ENCODE results near the gene UTP18. TPM values are rescaled to one million over a fixed set of nuclear protein-coding genes. Genes with fewer than 3 reads are reported as not detected.

The UTP18 gene
- total and polyA plus RNA-seq, 2 of the 13 experiments (the other 11 are each of a cell fraction or from before 2014, with no cell fraction given): 35.2 to 104 TPM

- TF ChIP-seq ZBTB4 (CRISPR knock-in tag; IDR thresholded peaks at IDR 0.05; ENCODE audit: borderline replicate concordance) (peak; percentile 89), PAX8 (CRISPR knock-in tag; IDR thresholded peaks at IDR 0.05; ENCODE audit: borderline replicate concordance) (peak; percentile 98), DBP (CRISPR knock-in tag; IDR thresholded peaks at IDR 0.05; ENCODE audit: not compliant biosample characterization) (peak; percentile 47), RFX3 (CRISPR knock-in tag; IDR thresholded peaks at IDR 0.05) (no peak), HINFP (CRISPR knock-in tag; IDR thresholded peaks at IDR 0.05; ENCODE audit: low read depth) (peak; percentile 79; the same call in 1 of the 2 replicates), FOSL2 (CRISPR knock-in tag; IDR thresholded peaks at IDR 0.05) (peak; percentile 3; the same call in 1 of the 2 replicates), THYN1 (CRISPR knock-in tag; IDR thresholded peaks at IDR 0.05; ENCODE audit: borderline replicate concordance, low read depth) (no peak), KDM1A (CRISPR knock-in tag; IDR thresholded peaks at IDR 0.05) (no peak), NR1H2 (CRISPR knock-in tag; IDR thresholded peaks at IDR 0.05; ENCODE audit: borderline replicate concordance, low read depth) (no peak), TFAP4 (IDR thresholded peaks at IDR 0.05; ENCODE audit: borderline replicate concordance, low read depth) (no peak; the same call in 1 of the 2 replicates), GMEB1 (CRISPR knock-in tag; IDR thresholded peaks at IDR 0.05; ENCODE audit: borderline replicate concordance) (peak; percentile 94), FOXP1 (IDR thresholded peaks at IDR 0.05) (no peak), FOXP1 (CRISPR knock-in tag; IDR thresholded peaks at IDR 0.05) (0 out of 2 replicates have a peak, but pooled peaks have one; percentile 5), SP1 (IDR thresholded peaks at IDR 0.05) (no peak), SP1 (CRISPR knock-in tag; IDR thresholded peaks at IDR 0.05) (peak; percentile 54), SMAD9 (CRISPR knock-in tag; IDR thresholded peaks at IDR 0.05) (peak; percentile 98; the same call in 1 of the 2 replicates), ZNF709 (CRISPR knock-in tag; IDR thresholded peaks at IDR 0.05) (peak; percentile 96), ZNF782 (CRISPR knock-in tag; IDR thresholded peaks at IDR 0.05; ENCODE audit: borderline replicate concordance) (peak; percentile 82)
- TF ChIP-seq, protein P1, sequence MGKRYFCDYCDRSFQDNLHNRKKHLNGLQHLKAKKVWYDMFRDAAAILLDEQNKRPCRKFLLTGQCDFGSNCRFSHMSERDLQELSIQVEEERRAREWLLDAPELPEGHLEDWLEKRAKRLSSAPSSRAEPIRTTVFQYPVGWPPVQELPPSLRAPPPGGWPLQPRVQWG (CRISPR knock-in tag; IDR thresholded peaks at IDR 0.05; ENCODE audit: borderline replicate concordance, low read depth): no peak
- TF ChIP-seq, protein P2, sequence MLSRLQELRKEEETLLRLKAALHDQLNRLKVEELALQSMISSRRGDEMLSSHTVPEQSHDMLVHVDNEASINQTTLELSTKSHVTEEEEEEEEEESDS (CRISPR knock-in tag; IDR thresholded peaks at IDR 0.05; ENCODE audit: borderline replicate concordance): no peak
Measured at GRCh38 chr17:51260237-51261023, at the start of gene UTP18 (continued).

All from HepG2 (cell line).